Stimulated activated CD8-positive, alpha-beta memory T cell treated with anti-CD3 and anti-CD28 coated beads, Interleukin-4, amount 100 ng/mL, for 4 hours (primary cell): ENCODE results near the gene DUSP14.

Source experiments
- DNase-seq, 2 donors: peaks; one replicate each; pipeline ENCODE4 v3.0.0-alpha.2; 2020; ENCODE audit warnings: low read depth in 2 of 2, low spot score in 1 of 2

The DUSP14 gene

GRCh38 chr17:37555386-37555785 lies 65.7 kb downstream of the DUSP14 start:
- DNase-seq, result no peak

GRCh38 chr17:37557482-37557881 lies 67.8 kb downstream of the DUSP14 start:
- DNase-seq, result no peak

GRCh38 chr17:37558299-37558698 lies 68.6 kb downstream of the DUSP14 start:
- no peak for DNase-seq

GRCh38 chr17:37562016-37562745 lies 72.5 kb downstream of the DUSP14 start:
- DNase-seq, result no peak
